GM18498 (cell line): ENCODE measurements around the gene DNAJA3.
A peak's percentile ranks its signal among the peaks of the same experiment; 100 is the strongest.

Source experiments
- ATAC-seq: cut with Tn5 transposase; IDR thresholded peaks from one replicate; pipeline ENCODE4 v1.9.1; 2021; ENCODE audit warnings: mild to moderate bottlenecking, moderate library complexity; ENCODE audit not compliant: unreplicated experiment

Gene DNAJA3

GRCh38 chr16:4425378-4426020 lies at the start of gene DNAJA3:
Gene DNAJA3 (plus strand): TSS chr16:4425868. CDS start chr16:4425882, 14 bp downstream.
- peak; percentile 89 for ATAC-seq

- no peak for ATAC-seq
These were observed 49.4 kb upstream of the DNAJA3 start for GRCh38 chr16:4376126-4376892.

GRCh38 chr16:4376893-4377572 lies 48.6 kb upstream of the DNAJA3 start:
- no peak for ATAC-seq

- ATAC-seq, result no peak
These were observed 48.0 kb upstream of the DNAJA3 start for GRCh38 chr16:4377573-4378154.

GRCh38 chr16:4378161-4378666 lies 47.5 kb upstream of the DNAJA3 start:
- no peak for ATAC-seq

- ATAC-seq, result no peak
These were observed 46.5 kb upstream of the DNAJA3 start for GRCh38 chr16:4378999-4379690.

- no peak for ATAC-seq
These were observed 45.3 kb upstream of the DNAJA3 start for GRCh38 chr16:4380119-4381063.

- ATAC-seq, result no peak
These were observed 44.4 kb upstream of the DNAJA3 start for GRCh38 chr16:4381072-4381934.

- no peak for ATAC-seq
These were observed 43.5 kb upstream of the DNAJA3 start for GRCh38 chr16:4381935-4382794.

- no peak for ATAC-seq
These were observed 42.8 kb upstream of the DNAJA3 start for GRCh38 chr16:4382795-4383357.

- ATAC-seq, result no peak
These were observed 41.9 kb upstream of the DNAJA3 start for GRCh38 chr16:4383591-4384444.

- no peak for ATAC-seq
These were observed 41.1 kb upstream of the DNAJA3 start for GRCh38 chr16:4384509-4384942.

GRCh38 chr16:4385066-4385788 lies 40.4 kb upstream of the DNAJA3 start:
- no peak for ATAC-seq

GRCh38 chr16:4385789-4386450 lies 39.7 kb upstream of the DNAJA3 start:
- no peak for ATAC-seq

- no peak for ATAC-seq
These were observed 39.2 kb upstream of the DNAJA3 start for GRCh38 chr16:4386451-4386805.
